DND-41 (cell line): ENCODE measurements around the gene VPS52.
"Not testable (repeated sequence)": the region's sequence is repeated elsewhere in the genome, so short reads cannot be mapped to it uniquely, and the experiment has no call there.

Experiments
- ATAC-seq: fragments of 200-7000 bp; cut with Tn5 transposase; 3 replicates; pipeline ENCODE4 v1.9.1; 2021; ENCODE audit warnings: low read depth; ENCODE audit not compliant: insufficient read depth
- DNase-seq: peaks from one replicate; pipeline ENCODE4 v3.0.0-alpha.2; 2020
- H2AFZ ChIP-seq: 2 replicates; pipeline ENCODE4 v1.6.0; 2012; ENCODE audit warnings: low read depth, low read length
- H3K27ac ChIP-seq: 2 replicates; pipeline ENCODE4 v1.5.1; 2012; ENCODE audit warnings: low read length, inconsistent platforms
- H3K27me3 ChIP-seq: fragments of 200-600 bp; sonication (generic); 2 replicates; pipeline ENCODE4 v1.6.0; 2012; ENCODE audit warnings: low read length, mild to moderate bottlenecking, inconsistent platforms; ENCODE audit not compliant: insufficient read depth, poor library complexity
- H3K36me3 ChIP-seq: 2 replicates; pipeline ENCODE4 v1.5.1; 2012; ENCODE audit warnings: low read length, inconsistent platforms; ENCODE audit not compliant: insufficient read depth
- H3K4me1 ChIP-seq: 2 replicates; pipeline ENCODE4 v1.5.1; 2012; ENCODE audit warnings: mild to moderate bottlenecking, low read length; ENCODE audit not compliant: insufficient read depth
- H3K4me2 ChIP-seq: 2 replicates; pipeline ENCODE4 v1.6.0; 2012; ENCODE audit warnings: mild to moderate bottlenecking, moderate library complexity, low read length, inconsistent platforms; ENCODE audit not compliant: insufficient read depth
- H3K4me3 ChIP-seq, 2 experiments: fragments of 200-600 bp in 1 of 2; shearing (Covaris generic) in 1 of 2; 2 replicates each; pipeline ENCODE4 v1.5.1; 2012 to 2016; ENCODE audit warnings: inconsistent platforms in 2 of 2, low read length in 2 of 2, mild to moderate bottlenecking in 2 of 2, low read depth in 1 of 2, moderate library complexity in 1 of 2
- H3K79me2 ChIP-seq: 2 replicates; pipeline ENCODE4 v1.6.0; 2012; ENCODE audit warnings: low read length, inconsistent platforms; ENCODE audit not compliant: insufficient read depth
- H3K9ac ChIP-seq: 2 replicates; pipeline ENCODE4 v1.6.0; 2012; ENCODE audit warnings: low read depth, mild to moderate bottlenecking, inconsistent platforms, low read length, moderate library complexity
- H3K9me3 ChIP-seq: 2 replicates; pipeline ENCODE4 v1.5.1; 2012; ENCODE audit warnings: low read length, moderate library complexity, mild to moderate bottlenecking, inconsistent platforms; ENCODE audit not compliant: insufficient read depth, severe bottlenecking
- H4K20me1 ChIP-seq: 2 replicates; pipeline ENCODE4 v1.6.0; 2012; ENCODE audit warnings: low read length; ENCODE audit not compliant: insufficient read depth
- CTCF ChIP-seq: IDR thresholded peaks from 2 replicates; pipeline ENCODE4 v1.5.1; 2012; ENCODE audit warnings: borderline replicate concordance, low read length, moderate library complexity, mild to moderate bottlenecking; ENCODE audit not compliant: poor library complexity, severe bottlenecking; ENCODE audit errors: extremely low read depth
- EZH2 ChIP-seq: IDR thresholded peaks from 3 replicates; pipeline ENCODE4 v1.6.1; 2012; ENCODE audit warnings: borderline replicate concordance, low read depth, mild to moderate bottlenecking, moderate library complexity, low read length, inconsistent platforms; ENCODE audit not compliant: severe bottlenecking

Gene VPS52

GRCh38 chr6:33237741-33238140 is 33.9 kb downstream of the VPS52 start:
- DNase-seq = no peak
- H3K4me2 ChIP-seq = no peak overlapping the region
- TF ChIP-seq EZH2 (no peak), CTCF (no peak)

GRCh38 chr6:33236852-33237251 is 34.8 kb downstream of the VPS52 start:
- ATAC-seq (no peak), DNase-seq (no peak)
- H3K4me1 ChIP-seq = no peaks in the 10 kb centered on the region
- H3K79me2 ChIP-seq = no peaks in the 10 kb centered on the region
- H3K36me3 ChIP-seq = no peaks in the 10 kb centered on the region
- H3K9ac ChIP-seq = no peak overlapping the region
- no peak for TF ChIP-seq CTCF
- TF ChIP-seq EZH2 = no peak
- H3K27ac ChIP-seq = no peak overlapping the region
- H2AFZ ChIP-seq = no peak overlapping the region
- H3K27me3 ChIP-seq = peaks cover 25% of the 10 kb centered on the region
- no peaks in the 10 kb centered on the region for H3K9me3 ChIP-seq
- no peak overlapping the region for H3K4me3 ChIP-seq
- H3K4me2 ChIP-seq = no peak overlapping the region
- H4K20me1 ChIP-seq = no peaks in the 10 kb centered on the region

More at GRCh38 chr6:33237741-33238140, 33.9 kb downstream of the VPS52 start:
- Histone ChIP-seq H4K20me1 (no peaks in the 10 kb centered on the region), H3K9me3 (no peaks in the 10 kb centered on the region), H3K27me3 (peaks cover 29% of the 10 kb centered on the region), H3K9ac (no peak overlapping the region), H3K79me2 (no peaks in the 10 kb centered on the region), H3K4me3 (no peak overlapping the region), H3K27ac (no peak overlapping the region), H2AFZ (no peak overlapping the region), H3K4me1 (no peaks in the 10 kb centered on the region), H3K36me3 (no peaks in the 10 kb centered on the region)
- no peak for ATAC-seq

- H3K4me3 ChIP-seq = no peak overlapping the region
- no peaks in the 10 kb centered on the region for H3K9me3 ChIP-seq
- ATAC-seq (no peak), DNase-seq (no peak)
- H3K9ac ChIP-seq = no peak overlapping the region
- H4K20me1 ChIP-seq = no peaks in the 10 kb centered on the region
- no peaks in the 10 kb centered on the region for H3K36me3 ChIP-seq
- no peak overlapping the region for H3K4me2 ChIP-seq
- H3K27ac ChIP-seq = no peak overlapping the region
- H3K79me2 ChIP-seq = no peaks in the 10 kb centered on the region
- TF ChIP-seq EZH2 (no peak), CTCF (no peak)
- no peak overlapping the region for H2AFZ ChIP-seq
- peaks cover 25% of the 10 kb centered on the region for H3K27me3 ChIP-seq
- H3K4me1 ChIP-seq = no peaks in the 10 kb centered on the region
Measured at GRCh38 chr6:33236328-33236727, 35.3 kb downstream of the VPS52 start.

GRCh38 chr6:33235221-33235634 is 36.4 kb downstream of the VPS52 start:
- Histone ChIP-seq H3K9me3 (no peaks in the 10 kb centered on the region), H3K36me3 (no peaks in the 10 kb centered on the region), H3K79me2 (no peaks in the 10 kb centered on the region), H3K4me3 (no peak overlapping the region), H4K20me1 (no peaks in the 10 kb centered on the region), H3K27ac (no peak overlapping the region), H3K27me3 (peaks cover 25% of the 10 kb centered on the region), H3K9ac (no peak overlapping the region), H3K4me1 (no peaks in the 10 kb centered on the region), H3K4me2 (no peak overlapping the region), H2AFZ (no peak overlapping the region)
- ATAC-seq (no peak), DNase-seq (no peak)
- TF ChIP-seq CTCF (no peak), EZH2 (no peak)

- not testable (repeated sequence) for H4K20me1 ChIP-seq, H3K79me2 ChIP-seq
Measured at GRCh38 chr6:33226503-33227120, 45.1 kb downstream of the VPS52 start.

More at GRCh38 chr6:33226503-33227120, 45.1 kb downstream of the VPS52 start:
- H2AFZ ChIP-seq, H3K27me3 ChIP-seq, DNase-seq, H3K4me1 ChIP-seq, H3K9me3 ChIP-seq, H3K27ac ChIP-seq, H3K9ac ChIP-seq, H3K36me3 ChIP-seq, H3K4me2 ChIP-seq, ATAC-seq, H3K4me3 ChIP-seq: not testable (repeated sequence)
